ENCODE results near the gene AHDC1.

DNA sequence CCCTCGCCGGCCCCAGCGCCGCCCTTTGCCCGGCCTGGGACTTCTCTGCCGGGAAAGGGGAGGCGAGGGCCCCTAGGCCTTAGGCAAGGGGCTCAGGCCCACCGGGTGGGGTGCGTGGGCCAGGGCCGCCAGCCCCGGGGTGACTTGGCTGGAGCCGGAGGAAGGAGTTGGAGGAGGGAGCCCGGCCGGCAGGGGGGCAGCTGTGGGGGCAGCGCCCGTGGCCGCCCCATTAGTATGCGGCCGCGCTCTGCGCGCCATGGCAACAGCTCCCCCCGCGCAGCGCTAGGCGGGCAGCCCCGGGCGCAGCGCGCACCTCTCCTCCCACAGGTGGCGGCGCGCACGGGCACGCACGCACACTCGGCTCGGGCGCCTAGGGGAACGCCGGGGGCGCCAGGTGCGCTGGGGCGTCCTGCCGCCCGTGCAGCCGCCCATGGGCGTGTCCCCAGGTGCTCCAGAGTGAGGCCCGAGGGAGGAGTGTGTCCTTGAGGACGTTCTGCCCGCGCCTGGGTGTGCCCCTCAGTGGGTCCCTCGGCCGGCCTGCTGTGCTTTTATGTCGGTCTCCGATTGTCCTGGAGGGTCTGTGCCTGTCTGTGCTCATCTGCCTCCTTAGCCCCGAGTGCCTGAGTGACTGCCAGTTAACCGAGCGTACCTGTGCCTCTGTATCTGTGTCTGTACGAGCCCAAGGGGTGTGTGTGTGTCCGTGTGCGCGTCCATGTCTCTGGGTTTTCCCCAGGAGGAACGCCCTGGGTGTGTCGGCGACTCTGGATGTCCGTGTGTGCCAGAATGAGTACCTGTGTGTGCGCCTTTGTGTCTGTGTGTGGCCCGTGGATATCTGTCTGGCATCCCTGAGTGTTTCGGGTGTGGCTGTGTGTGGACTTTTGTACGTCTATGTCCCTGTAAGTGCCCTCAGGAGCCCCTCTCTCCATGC is 75.8 kb downstream of the AHDC1 start:
- TF ChIP-seq, protein P1, sequence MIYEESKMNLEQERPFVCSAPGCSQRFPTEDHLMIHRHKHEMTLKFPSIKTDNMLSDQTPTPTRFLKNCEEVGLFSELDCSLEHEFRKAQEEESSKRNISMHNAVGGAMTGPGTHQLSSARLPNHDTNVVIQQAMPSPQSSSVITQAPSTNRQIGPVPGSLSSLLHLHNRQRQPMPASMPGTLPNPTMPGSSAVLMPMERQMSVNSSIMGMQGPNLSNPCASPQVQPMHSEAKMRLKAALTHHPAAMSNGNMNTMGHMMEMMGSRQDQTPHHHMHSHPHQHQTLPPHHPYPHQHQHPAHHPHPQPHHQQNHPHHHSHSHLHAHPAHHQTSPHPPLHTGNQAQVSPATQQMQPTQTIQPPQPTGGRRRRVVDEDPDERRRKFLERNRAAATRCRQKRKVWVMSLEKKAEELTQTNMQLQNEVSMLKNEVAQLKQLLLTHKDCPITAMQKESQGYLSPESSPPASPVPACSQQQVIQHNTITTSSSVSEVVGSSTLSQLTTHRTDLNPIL (CRISPR knock-in tag; IDR thresholded peaks at IDR 0.05; ENCODE audit: low read depth), result no peak
- TF ChIP-seq TCF4 (CRISPR knock-in tag; IDR thresholded peaks at IDR 0.05; ENCODE audit: borderline replicate concordance) (no peak), ARNTL (CRISPR knock-in tag; IDR thresholded peaks at IDR 0.05; ENCODE audit: borderline replicate concordance, low read depth) (no peak)

All from SK-N-SH treated with all-trans-retinoic acid at 6 μM for 48 hours (cell line).